NT2/D1 (cell line): Measurements from ENCODE around the gene LCN9.

Experiments
- DNase-seq: peaks from one replicate; pipeline ENCODE4 v3.0.0-alpha.2; 2011; ENCODE audit warnings: low read depth, low spot score
- H3K27me3 ChIP-seq: 2 replicates; pipeline ENCODE4 v1.6.0; 2011; ENCODE audit warnings: mild to moderate bottlenecking; ENCODE audit not compliant: insufficient read length, insufficient read depth
- H3K36me3 ChIP-seq: 2 replicates; pipeline ENCODE4 v1.6.1; 2011; ENCODE audit warnings: mild to moderate bottlenecking, low read length, mixed read lengths; ENCODE audit not compliant: insufficient read depth, insufficient read length
- H3K4me1 ChIP-seq: 2 replicates; pipeline ENCODE4 v1.5.1; 2011; ENCODE audit not compliant: insufficient read depth, insufficient read length
- H3K4me3 ChIP-seq: 2 replicates; pipeline ENCODE4 v1.5.1; 2011; ENCODE audit warnings: low read depth; ENCODE audit not compliant: insufficient read length
- H3K9ac ChIP-seq: 2 replicates; pipeline ENCODE4 v1.6.0; 2011; ENCODE audit warnings: low read depth; ENCODE audit not compliant: insufficient read length
- H3K9me3 ChIP-seq: 2 replicates; pipeline ENCODE4 v1.5.1; 2011; ENCODE audit warnings: mild to moderate bottlenecking, low read length; ENCODE audit not compliant: insufficient read depth
- SUZ12 ChIP-seq: IDR thresholded peaks from 2 replicates; pipeline ENCODE4 v1.6.1; 2011; ENCODE audit not compliant: insufficient read length, insufficient read depth; ENCODE audit errors: extremely low read depth
- YY1 ChIP-seq: IDR thresholded peaks from 2 replicates; pipeline ENCODE4 v1.6.1; 2011; ENCODE audit not compliant: insufficient read length, insufficient read depth
- ZNF274 ChIP-seq: IDR thresholded peaks from 2 replicates; pipeline ENCODE4 v1.6.1; 2011; ENCODE audit warnings: mild to moderate bottlenecking, low read depth, low read length

Gene LCN9

GRCh38 chr9:135701959-135702721 lies 39.0 kb downstream of the LCN9 start, which contains the start of gene KCNT1:
Gene KCNT1 (plus strand): TSS chr9:135702185. CDS start chr9:135702259, 74 bp downstream.
- Histone ChIP-seq H3K4me1 (peaks cover 3% of the 10 kb centered on the region), H3K9ac (peak within 1 kb of the TSS; percentile 70), H3K27me3 (peaks cover 25% of the 10 kb centered on the region), H3K4me3 (peak within 1 kb of the TSS; percentile 40), H3K9me3 (no peaks in the 10 kb centered on the region), H3K36me3 (no peaks in the 10 kb centered on the region)
- peak; percentile 23 for DNase-seq
- TF ChIP-seq ZNF274 (no peak), YY1 (no peak), SUZ12 (no peak)

- no peak overlapping the region for H3K9ac ChIP-seq
- no peak for DNase-seq
- H3K27me3 ChIP-seq = peaks cover 25% of the 10 kb centered on the region
- peaks cover 3% of the 10 kb centered on the region for H3K4me1 ChIP-seq
- TF ChIP-seq SUZ12 (no peak), YY1 (no peak), ZNF274 (no peak)
- no peak overlapping the region for H3K4me3 ChIP-seq
- no peaks in the 10 kb centered on the region for H3K36me3 ChIP-seq
- no peaks in the 10 kb centered on the region for H3K9me3 ChIP-seq
Observed at GRCh38 chr9:135703726-135704125, 40.6 kb downstream of the LCN9 start.

GRCh38 chr9:135704483-135704882 lies 41.4 kb downstream of the LCN9 start:
- no peak for DNase-seq
- TF ChIP-seq ZNF274 (no peak), YY1 (no peak), SUZ12 (no peak)
- Histone ChIP-seq H3K4me3 (no peak overlapping the region), H3K36me3 (no peaks in the 10 kb centered on the region), H3K9ac (no peak overlapping the region), H3K27me3 (peaks cover 29% of the 10 kb centered on the region), H3K9me3 (no peaks in the 10 kb centered on the region), H3K4me1 (peaks cover 3% of the 10 kb centered on the region)

- Histone ChIP-seq H3K36me3 (no peaks in the 10 kb centered on the region), H3K9me3 (no peaks in the 10 kb centered on the region), H3K4me1 (peaks cover 3% of the 10 kb centered on the region), H3K9ac (no peak overlapping the region), H3K4me3 (no peak overlapping the region), H3K27me3 (peaks cover 29% of the 10 kb centered on the region)
- DNase-seq = no peak
- TF ChIP-seq YY1 = no peak
- no peak for TF ChIP-seq ZNF274
- no peak for TF ChIP-seq SUZ12
Observed at GRCh38 chr9:135705376-135705775, 42.3 kb downstream of the LCN9 start.

GRCh38 chr9:135706288-135706687 lies 43.2 kb downstream of the LCN9 start:
- no peak overlapping the region for H3K4me3 ChIP-seq
- DNase-seq = no peak
- peaks cover 1% of the 10 kb centered on the region for H3K4me1 ChIP-seq
- H3K9me3 ChIP-seq = no peaks in the 10 kb centered on the region
- no peak overlapping the region for H3K9ac ChIP-seq
- no peaks in the 10 kb centered on the region for H3K36me3 ChIP-seq
- TF ChIP-seq YY1 (no peak), ZNF274 (no peak), SUZ12 (no peak)
- H3K27me3 ChIP-seq = peaks cover 24% of the 10 kb centered on the region

DNA sequence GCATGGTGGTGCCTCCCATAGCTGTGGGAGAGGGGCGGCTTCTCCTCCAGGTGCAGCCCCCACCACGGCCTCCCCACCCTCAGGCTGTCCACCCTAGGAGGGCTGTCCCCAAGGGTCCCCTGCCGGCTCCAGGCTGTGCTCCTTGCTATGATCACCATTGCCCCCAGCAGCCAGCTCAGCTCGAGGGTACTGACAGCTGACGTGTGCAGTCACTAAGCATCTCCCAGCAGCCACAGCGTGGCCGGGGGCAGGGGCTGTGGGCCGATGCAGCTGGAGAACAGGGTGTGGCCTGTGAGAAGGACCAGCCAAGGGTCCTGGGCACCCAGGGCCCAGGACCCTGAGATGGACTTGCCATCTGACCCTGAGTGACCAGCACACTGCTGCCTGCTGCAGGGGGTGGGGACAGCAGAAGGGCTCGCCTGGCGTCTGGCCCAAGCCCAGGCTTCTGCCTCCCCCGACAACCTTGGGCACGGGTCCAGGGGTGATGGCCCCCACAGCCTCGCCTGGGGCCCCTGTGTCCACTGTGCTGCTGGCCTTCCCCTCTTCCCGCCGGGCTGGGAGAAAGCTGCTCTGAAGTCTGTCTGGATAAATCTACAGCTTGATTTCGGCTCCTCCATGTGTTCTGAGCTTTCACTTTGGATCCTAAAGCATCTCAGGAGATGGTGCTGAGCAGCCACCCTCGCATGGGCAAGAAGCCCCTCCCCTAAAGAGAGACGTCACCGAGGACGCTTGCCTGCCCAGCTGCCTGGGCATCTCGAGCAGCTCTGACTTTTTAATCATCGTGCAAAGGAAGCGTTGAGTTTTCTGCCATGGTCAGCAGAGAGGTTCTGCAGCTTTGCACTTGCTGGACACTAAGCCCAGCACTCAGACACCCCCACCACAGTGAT lies 44.4 kb downstream of the LCN9 start:
- Histone ChIP-seq H3K9me3 (no peaks in the 10 kb centered on the region), H3K9ac (no peak overlapping the region), H3K4me1 (no peaks in the 10 kb centered on the region), H3K36me3 (no peaks in the 10 kb centered on the region), H3K27me3 (peaks cover 16% of the 10 kb centered on the region), H3K4me3 (no peak overlapping the region)
- no peak for DNase-seq
- TF ChIP-seq SUZ12 (no peak), YY1 (no peak)

GRCh38 chr9:135708164-135708563 lies 45.1 kb downstream of the LCN9 start:
- Histone ChIP-seq H3K36me3 (no peaks in the 10 kb centered on the region), H3K27me3 (peaks cover 15% of the 10 kb centered on the region), H3K9ac (no peak overlapping the region), H3K4me1 (no peaks in the 10 kb centered on the region), H3K4me3 (no peak overlapping the region), H3K9me3 (no peaks in the 10 kb centered on the region)
- no peak for DNase-seq
- TF ChIP-seq SUZ12 (no peak), YY1 (no peak), ZNF274 (no peak)
